GM19328 (cell line): Measurements from ENCODE around the gene ST6GAL1.

Experiments used
- ATAC-seq: cut with Tn5 transposase; IDR thresholded peaks from one replicate; pipeline ENCODE4 v1.9.1; 2021; ENCODE audit warnings: mild to moderate bottlenecking, moderate library complexity; ENCODE audit not compliant: unreplicated experiment

Gene ST6GAL1

GRCh38 chr3:187072102-187072501 is 141.8 kb downstream of the ST6GAL1 start:
- ATAC-seq = no peak

DNA sequence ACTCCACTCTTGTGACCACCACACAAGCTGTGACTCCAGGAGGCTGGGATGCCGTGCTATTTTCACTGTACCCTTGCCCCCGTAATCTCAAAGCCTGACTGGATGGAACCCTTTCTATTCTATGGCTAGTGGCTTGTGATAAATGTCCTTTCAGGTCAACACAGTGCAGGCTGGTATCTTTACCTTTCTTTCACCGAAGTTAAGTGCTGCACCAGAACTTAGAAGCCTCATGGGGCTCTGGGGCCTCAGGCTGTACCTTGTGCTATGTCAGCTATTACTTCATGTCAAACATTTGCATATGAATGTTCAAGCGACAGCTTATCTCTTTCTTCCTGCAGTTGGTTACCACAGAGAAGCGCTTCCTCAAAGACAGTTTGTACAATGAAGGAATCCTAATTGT is 142.2 kb downstream of the ST6GAL1 start:
- ATAC-seq = no peak

DNA sequence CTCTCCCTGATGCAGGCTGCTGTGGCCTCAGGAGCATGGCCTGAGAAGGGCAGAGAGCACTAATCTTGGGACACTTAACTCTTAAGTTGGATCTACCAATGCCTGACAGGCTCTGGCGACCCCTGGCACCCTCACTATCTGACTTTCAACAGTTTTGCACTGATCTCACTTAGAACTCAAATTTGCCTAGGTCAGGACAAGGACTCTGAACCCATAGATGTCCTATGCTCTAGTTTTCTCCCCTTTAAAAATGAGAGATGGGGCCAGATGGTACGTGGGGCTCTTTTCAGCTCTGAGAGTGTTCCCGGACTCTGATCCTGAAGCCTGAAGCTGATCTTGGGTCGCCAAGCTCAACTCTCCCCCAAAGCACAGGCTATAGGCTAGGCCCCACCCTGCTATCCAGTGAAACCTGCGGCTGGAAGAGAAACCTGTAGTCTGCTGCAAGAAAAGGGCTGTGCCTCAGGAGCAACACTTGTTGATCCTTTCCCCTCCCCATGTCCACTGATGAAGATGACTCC is 143.3 kb downstream of the ST6GAL1 start:
- ATAC-seq = no peak

- ATAC-seq = no peak
Measured at GRCh38 chr3:187074846-187075245, 144.5 kb downstream of the ST6GAL1 start.

DNA sequence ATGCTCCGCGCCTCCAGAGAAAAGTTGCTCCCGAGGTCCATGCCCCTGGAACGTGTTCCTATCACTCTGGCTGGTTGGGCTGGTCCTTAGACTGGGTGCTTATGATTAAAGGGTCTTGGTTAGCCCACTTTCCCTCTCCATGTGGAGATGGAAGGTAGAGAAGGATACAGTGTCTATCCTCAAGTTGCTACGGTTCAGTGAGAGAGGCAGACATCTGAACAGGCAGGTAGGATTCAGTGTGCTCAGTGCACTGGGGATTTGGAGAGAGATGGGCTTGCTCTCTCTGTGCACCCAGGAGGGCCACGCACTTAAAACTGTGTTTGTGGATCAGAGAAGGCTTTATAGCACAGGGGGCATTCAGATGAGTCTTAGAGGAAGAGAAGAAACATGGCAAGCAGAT is 146.0 kb downstream of the ST6GAL1 start:
- no peak for ATAC-seq

- no peak for ATAC-seq
Measured at GRCh38 chr3:187077085-187077484, 146.8 kb downstream of the ST6GAL1 start.

DNA sequence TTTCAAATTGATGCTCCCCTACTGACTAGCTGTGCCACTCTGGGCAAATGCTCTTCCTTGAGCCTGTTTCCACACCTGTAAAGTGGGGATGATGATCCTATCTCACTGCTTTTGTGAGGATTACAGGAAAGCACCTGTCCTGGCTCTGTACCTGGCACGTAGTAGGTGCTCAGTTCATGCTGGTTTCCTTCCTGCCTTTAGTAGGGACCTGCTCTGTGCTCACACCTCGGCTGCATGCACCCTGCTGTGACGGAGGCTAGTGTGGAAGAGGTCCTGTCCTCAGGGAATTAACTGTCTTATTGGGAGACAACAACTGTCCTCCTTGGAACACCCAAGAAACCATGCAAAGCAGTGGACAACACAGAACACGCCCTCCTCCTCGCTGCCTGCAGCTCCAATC is 147.2 kb downstream of the ST6GAL1 start:
- no peak for ATAC-seq

GRCh38 chr3:187079090-187080022 is 149.0 kb downstream of the ST6GAL1 start:
- no peak for ATAC-seq

GRCh38 chr3:187080799-187081450 is 150.6 kb downstream of the ST6GAL1 start:
- no peak for ATAC-seq

- ATAC-seq = no peak
Measured at GRCh38 chr3:187082758-187083375, 152.5 kb downstream of the ST6GAL1 start.

GRCh38 chr3:187084126-187084525 is 153.8 kb downstream of the ST6GAL1 start:
- ATAC-seq = no peak

DNA sequence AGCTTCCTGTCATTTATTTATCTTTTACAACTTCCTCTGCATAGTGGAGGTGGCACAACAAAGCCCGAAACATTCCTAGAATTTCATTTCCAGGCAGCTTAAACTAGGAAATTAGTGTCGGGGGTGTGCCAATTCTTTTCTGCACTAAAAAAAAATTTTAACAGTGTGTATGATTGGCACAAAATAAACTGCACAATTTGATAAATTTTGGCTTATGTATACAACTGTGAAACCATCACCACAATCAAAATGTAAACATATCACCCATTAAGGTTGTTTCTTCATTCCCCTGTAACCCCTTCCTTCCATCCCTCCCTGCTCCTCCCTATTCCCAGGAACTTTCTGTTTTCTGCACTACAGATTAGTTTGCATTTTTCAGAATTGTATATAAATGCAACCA is 154.3 kb downstream of the ST6GAL1 start:
- no peak for ATAC-seq

- ATAC-seq = no peak
Measured at GRCh38 chr3:187085021-187085666, 154.8 kb downstream of the ST6GAL1 start.

DNA sequence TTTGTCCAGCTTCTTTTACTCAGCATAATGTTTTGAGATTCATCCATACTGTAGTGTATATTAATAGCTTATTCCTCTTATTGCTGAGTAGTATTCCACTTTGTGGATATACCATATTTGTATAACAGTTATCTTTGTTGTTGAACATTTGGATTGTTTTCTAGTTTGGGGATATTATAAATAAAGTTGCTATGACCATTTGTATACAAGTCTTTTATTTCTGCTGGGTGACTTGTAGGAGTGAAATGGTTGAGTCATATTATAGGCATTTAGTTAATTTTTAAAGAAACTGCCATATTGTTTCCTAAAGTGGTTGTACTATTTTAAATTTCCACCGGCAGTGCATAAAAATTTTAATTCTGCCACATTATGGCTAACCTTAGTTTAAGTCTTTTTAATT is 155.6 kb downstream of the ST6GAL1 start:
- no peak for ATAC-seq

DNA sequence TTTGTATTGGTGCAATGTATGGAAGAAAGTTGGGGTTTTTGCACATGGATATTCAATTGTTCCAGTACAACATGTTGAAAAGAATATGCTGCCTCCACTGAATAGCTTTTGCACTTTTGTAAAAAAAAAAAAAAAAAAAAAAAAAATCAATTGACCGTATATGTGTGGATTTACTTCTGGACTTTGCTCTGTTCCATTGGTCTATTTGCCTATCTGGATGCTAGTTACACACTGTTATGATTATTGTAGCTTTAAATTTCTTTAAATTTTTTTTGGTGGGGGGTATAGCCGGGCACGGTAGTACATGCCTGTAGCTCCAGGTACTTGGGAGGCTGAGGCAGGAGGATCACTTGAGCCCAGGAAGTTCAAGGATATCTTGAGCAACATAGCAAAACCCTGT is 156.5 kb downstream of the ST6GAL1 start:
- no peak for ATAC-seq

- no peak for ATAC-seq
Measured at GRCh38 chr3:187088701-187089100, 158.4 kb downstream of the ST6GAL1 start.

GRCh38 chr3:187093320-187093719 is 163.0 kb downstream of the ST6GAL1 start:
- no peak for ATAC-seq

- no peak for ATAC-seq
Measured at GRCh38 chr3:187098923-187099512, 168.7 kb downstream of the ST6GAL1 start.

DNA sequence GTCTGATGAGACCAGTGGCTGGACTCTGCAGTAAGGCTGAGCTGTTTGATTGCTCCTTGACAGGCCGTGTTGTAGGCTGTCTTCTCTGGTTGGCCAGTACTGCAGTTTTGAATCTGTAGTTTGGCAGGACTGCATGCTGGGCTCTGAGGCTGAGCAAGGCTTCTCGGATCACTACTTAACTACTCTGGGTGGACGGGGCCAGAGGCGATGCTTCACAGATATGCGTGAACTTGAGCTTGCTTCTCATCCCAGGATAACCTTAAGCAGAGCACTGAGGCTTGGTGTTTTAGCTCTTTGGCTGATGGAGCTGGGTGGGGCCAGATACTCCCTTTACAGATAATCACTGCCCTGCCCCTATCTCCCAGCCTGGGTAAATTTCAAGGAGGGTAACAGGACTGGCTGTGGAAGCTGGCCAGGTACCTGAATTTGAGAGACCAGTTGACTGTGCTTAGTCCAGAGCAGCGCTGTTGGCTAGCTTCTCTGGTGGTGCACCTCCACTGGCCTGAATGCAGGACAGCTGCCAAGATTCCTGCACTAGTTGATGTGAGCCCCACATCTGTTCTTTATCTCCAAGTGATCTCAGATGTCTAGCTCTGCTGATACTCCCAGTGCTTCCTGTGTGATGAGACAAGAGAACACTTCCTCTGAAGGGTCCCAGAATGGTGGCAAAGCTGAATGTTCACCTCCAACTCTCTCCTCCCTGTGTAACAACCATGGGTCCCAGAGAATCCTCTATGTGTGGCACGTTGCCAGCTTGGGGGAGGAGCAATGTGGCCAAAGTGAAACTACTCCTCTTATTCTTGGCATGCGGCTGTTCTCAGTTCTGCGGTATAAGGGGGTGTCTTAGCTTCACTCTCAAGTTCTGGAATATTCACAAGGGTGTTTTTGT is 171.1 kb downstream of the ST6GAL1 start:
- no peak for ATAC-seq
